ENCODE data around the gene NDUFA12. TPM values are rescaled to one million over a fixed set of nuclear protein-coding genes. Genes with fewer than 3 reads are reported as not detected.

Gene NDUFA12
- total RNA-seq (2022; extraction: Qiagen RNA extraction), result 132 to 193 TPM (median 138 TPM) in 5 replicates

DNA sequence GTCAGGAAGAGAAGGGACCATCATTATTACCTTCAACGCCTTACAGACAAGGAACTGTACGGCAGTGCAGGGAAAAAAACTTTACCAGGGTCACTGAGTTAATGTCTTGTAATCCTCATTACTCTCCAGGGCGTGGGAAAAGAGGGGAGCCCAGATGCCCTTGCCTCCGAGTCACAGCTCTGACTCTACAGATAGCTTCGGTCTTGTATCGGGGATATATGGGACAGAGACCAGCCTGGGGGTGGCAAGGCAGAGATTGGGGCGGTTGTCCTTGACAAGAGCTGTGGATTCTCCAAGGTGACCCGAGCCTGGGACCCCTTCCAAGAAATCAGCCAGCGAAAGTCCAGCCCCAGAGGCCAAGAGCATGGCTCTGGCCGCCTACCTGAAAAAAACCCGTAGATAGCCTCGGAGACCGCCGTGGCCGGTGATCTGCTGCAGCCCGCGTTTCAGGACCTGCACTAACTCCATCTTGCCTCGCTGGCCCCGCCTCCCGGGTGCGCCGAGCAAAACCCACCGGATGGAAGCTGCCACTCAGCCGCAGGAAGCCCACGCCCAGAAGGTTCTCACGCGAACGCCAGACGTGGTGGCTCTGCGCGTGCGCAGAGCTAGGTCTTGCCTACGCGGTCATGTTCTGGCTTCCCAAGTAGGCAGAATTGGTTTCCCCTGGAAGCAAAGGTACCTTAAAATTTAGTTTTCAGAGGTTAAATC, at the start of gene NDUFA12:
Gene NDUFA12 (minus strand): TSS at position 485 of the 708 bp plus-strand sequence. CDS start 17 bp downstream, at position 468.

Other genes starting within 250 kb of the NDUFA12 start
- 22.0 to 26.8 TPM (median 25.7 TPM) in 5 replicates for gene NR2C1, start 69.9 kb upstream of the NDUFA12 start, total RNA-seq (2022; extraction: Qiagen RNA extraction)
- gene FGD6, start 213.8 kb upstream of the NDUFA12 start, total RNA-seq (2022; extraction: Qiagen RNA extraction), result 10.6 to 16.5 TPM (median 13.5 TPM) in 5 replicates
- gene VEZT, start 214.1 kb upstream of the NDUFA12 start, total RNA-seq (2022; extraction: Qiagen RNA extraction), result 51.4 to 74.3 TPM (median 63.5 TPM) in 5 replicates

Measured in A549 treated with Mapracorat at 1 μM for 4 hours (cell line).